GM18909 (cell line): Measurements from ENCODE around the gene ZNF697.
"Not testable (repeated sequence)": the region's sequence is repeated elsewhere in the genome, so short reads cannot be mapped to it uniquely, and the experiment has no call there.

Source experiments
- ATAC-seq: cut with Tn5 transposase; IDR thresholded peaks from one replicate; pipeline ENCODE4 v1.9.1; 2021; ENCODE audit warnings: mild to moderate bottlenecking; ENCODE audit not compliant: unreplicated experiment, poor library complexity

Gene ZNF697

DNA sequence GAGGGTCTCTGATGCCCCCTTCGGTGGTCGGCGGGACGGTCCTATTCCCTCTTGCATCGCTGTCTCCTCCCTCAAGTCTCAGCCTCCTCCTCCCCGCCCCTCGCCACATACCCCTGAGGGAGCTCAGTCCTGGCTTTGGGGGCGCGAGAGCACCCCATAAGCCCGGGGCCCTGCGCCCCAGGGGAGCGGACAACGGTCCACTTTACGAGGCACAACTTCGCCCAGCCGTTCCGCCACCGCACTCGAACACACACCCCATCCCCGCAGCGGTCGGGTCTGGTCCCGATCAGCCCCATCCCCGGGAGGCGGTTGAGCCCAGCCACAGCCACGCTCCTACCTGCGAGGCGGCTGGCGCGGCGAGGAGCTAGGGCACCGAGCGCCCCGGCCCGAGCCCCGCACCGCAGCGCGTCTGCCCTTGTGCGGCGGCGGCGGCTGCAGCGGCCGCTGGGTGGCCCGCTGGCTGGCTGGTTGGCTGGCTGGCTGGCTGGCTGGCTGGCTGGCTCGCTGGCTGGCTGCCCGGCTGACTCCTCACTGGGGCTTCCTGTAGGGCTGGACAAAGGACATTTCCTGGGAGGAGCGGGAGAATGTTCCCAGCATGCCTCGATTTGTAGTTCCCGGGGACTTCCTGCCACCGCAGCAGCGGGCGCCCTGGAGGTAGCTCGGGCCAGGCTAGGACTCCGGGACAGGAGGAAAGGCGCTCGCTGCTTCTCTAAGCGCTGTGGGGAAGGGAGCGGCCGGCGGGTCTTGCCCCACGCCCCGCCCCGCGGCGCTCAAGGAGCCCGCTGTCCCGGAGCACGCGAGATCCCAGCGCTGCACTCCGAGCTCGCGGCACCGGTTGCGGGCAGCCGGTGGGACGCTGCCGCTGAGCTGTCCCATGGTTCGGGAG, at the start of gene ZNF697:
TSS of gene ZNF697 (minus strand) at position 533 of the 886 bp plus-strand sequence. CDS start 22,166 bp downstream, outside the sequence.
- ATAC-seq: peak; percentile 78

DNA sequence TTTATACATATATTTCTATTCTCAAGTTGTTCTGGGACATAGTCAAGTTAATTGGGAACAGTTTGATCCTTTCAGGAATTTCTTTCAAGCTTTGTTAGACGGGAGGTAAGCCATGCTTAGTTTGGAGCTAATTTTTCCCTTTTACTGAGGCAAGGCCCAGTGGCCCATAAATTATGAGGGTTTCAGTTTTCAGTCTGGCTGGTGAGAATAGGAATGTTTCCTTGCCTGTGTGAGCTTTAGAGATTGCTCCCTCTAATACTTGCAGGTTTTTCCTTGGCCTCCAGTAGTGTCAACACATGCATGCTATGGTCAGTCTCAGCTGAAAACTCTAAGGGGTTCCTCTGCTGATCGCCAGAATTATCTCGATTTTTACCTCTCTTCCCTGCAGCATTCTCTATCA, 49.5 kb upstream of the ZNF697 start:
- no peak for ATAC-seq

DNA sequence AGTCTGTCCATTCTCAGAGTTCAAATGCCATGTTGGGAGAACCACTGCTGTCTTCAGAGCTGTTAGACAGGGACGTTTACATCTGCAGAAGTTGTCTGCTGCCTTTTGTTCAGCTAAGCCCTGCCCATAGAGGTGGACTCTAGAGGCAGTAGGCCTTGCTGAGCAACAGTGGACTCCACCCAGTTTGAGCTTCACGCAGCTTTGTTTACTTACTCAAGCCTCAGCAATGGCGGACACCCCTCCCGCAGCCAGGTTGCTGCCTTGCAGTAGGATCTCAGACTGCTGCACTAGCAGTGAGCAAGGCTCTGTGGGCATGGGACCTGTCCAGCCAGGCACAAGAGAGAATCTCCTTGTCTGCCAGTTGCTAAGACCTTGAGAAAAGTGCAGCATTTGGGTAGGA, 48.8 kb upstream of the ZNF697 start:
- ATAC-seq: not testable (repeated sequence)

DNA sequence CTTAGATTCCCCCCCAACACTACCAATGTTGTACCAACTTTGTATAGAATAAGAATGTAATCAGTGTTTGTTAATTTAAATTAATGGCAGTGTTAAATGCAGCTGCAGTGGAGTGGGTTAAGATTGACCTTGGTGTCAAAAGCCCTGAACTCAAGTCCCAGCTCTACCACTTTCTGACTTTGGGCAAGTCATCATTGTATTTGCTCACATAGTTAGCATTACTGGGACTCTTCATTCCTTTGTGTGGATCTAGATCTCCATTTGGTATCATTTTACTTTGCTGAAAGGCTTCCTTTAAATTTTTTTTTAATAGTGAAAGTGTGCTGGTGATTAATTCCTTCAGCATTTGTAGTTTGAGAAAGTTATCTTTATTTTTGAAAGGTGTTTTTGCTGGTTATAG, 41.4 kb upstream of the ZNF697 start:
- no peak for ATAC-seq

DNA sequence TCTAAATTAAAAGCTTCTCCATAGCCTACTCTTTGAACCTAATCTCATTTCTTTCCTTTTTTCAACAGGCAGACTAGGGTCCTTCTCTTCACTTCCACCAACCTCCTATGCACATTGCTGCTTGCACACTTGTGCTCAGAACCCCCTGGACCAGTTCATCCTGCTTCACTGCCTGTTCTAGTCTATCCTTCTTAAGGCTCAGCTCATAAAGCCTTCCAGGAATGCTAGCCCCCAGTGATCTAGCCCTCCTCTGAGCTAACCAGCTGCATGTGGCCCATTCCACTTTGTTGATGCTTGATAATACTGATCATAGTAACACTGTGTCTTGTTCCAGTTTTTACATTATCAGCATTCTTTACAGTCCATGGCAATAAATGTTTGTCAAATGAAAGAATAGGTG, 40.7 kb upstream of the ZNF697 start:
- ATAC-seq: no peak

DNA sequence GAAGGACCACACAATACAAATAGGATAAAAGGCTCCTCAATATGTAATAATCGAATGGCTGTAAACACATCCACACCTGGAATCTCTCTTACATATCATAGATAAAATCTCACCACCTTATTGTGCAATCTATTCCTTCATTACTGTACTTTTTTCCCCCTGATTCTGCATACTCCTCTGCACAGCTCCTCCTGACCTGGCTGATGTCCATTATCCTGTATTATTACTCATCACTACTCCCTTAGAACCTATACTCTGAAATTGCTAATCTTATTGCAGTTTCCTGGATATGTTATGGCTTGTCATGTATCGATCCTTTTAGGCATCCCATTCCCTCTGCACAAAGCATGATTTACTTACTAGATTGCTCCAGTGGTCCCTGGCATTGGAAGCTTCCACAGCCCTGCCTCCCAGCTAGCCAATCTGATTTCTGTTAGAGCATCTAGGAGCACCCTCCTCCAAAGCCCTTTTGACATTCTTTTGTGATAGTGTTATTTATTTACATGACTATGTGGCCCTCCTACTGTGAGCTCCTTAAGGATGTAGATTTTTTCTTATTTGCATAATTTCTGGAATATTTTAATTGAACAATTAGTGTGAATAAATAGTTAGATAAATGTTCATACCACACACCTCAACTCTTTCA, 39.5 kb upstream of the ZNF697 start:
- no peak for ATAC-seq

DNA sequence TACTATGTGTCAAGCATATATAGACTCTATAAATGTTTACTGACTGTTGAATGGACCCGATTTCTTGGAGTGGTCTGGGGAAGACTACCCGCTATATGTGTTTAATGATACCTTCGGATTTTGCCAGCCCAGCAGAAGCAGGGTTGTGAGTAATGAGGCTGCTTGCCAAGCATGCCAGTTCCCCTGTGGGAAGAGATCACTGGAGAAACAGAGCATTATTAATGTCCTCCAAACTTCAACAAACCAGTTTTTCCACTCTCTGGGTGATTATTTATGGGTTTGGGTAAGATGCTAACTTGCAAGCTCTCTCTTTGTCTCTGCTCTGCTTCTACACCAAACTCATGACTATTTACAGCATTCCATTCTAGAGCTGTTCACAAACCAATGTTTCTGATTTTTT, 38.6 kb upstream of the ZNF697 start:
- no peak for ATAC-seq

DNA sequence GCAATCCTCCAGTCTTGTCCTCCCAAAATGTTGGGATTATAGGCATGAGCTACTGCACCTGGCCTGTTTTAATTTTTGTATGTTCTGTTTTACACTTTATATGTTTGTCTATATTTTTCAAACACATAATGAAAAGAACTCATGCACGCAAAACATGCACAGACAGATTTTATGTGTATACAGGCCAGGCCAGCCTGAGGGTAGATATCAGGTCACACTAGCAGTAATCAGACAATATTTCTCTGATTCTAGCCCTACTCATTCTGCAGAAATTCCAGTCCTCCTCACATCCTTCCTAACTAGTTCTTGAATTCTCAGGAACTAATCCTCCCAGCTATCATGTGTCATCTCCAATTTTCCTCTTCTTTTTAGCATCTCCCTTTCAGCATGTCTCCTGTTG, 35.8 kb upstream of the ZNF697 start:
- no peak for ATAC-seq

DNA sequence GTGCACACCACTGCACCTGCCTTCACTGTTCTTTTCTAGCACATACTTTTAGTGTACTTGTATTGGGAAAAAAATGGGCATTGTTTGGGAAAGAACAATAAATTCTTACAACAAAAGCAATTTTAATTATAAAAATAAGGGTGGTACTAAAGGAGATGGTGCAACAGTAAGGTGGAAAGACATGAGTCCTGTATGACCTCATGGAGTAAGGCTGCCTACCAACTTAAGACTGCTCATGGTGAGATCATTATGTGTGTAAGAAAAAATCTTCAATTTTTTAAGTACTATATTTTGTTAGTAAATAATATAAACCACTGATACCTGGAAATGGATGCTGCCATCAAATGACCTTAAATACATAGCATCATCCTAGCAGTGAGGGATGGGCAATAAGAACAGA, 34.1 kb upstream of the ZNF697 start:
- ATAC-seq: no peak

DNA sequence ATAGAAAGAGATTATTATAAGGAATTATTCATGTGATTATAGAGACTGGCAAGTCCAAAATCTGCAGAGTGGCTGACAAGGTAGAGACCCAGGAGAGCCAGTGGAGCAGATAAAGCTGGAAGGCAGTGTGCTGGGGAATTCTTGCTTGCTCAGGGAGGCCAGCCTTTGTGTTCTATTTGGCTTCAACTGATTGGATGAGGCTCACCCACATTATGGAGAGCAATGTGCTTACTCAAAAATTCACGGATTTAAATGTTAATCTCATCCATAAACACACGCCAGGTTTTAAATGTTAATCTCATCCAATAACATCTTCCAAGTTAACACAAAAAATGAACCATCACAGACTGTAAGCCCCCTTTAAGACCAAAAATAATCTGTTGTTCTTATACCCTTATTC, 33.5 kb upstream of the ZNF697 start:
- no peak for ATAC-seq

DNA sequence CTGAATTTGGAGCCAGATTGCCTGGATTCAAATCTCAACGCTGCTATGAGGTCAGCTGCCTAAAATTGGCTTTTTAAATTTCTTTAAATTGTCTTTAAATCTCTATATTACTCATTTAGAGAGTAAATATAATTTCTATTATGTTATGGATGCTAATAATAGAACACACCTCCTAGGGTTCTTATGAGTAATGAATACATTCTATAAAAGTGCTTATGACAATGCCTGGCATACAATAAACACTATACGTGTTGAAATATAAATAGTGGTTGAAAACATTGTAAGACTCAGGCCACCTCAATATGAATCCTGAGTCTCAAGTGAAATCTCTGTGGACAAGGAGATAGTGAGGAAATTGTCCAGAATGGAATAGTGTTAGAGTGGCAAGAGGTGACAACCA, 32.7 kb upstream of the ZNF697 start:
- ATAC-seq: no peak

DNA sequence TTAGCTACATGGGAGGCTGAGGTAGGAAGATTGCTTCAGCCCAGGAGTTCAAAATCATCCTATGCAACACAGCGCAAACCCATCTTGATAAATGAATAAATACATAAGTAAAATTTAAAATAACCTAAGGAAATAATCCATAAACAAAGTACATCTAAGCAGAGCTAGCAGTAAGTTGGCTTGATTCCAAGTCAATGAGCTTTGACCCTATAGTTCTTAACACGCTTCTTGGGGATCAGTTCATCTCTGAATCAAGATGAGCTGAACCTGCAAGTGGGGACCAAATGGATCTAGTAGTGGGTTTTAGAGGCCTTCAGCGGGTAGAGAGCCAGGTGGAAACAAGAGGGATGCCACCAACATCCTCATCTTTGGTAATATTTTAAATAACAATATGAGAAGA, 32.1 kb upstream of the ZNF697 start:
- ATAC-seq: no peak

DNA sequence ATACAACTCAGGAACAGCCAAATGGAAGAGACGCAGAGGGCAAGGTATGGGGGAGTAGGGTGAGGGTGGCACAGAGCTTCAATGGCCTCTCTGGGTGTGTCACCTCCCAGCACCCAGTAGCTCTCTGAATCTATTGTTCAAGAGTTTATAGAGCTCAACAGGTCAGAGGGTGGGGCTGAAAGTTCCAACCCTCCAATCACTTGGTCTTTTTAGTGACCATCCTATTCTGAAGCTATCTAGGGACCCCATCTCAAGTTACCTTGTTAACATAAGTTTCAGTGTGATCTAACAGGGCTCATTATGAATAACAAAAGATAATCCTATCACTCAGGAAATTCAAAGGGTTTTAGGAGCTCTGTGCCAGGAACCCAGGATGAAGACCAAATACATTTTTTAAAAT, 31.2 kb upstream of the ZNF697 start:
- no peak for ATAC-seq

DNA sequence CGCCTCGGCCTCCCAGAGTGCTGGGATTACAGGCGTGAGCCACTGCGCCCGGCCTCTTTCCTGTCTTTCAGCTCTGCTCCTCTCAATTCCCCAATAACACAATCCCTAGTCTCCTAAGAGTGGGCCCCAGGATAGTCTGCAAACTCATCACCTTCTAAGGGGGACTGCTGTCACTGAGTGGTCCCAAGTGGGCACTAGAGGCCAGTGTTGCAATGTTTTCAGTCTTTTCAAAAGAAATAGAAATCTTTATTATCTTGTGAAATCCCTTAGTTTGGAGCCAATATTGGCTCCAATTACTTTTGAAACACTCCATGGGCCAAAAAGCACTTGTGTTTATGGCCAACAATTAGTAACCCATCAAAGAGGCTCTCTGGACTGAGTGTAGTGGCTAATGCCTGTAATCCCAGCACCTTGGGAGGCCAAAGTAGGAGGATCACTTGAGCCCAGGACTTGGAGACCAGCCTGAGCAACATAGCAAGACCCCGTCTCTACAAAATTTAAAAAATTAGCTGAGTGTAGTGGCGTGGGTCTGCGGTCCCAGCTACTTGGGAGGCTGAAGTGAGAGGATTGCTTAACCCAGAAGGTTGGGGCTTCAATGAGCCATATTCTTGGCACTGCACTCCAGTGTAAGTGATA, 28.6 kb upstream of the ZNF697 start:
- no peak for ATAC-seq

DNA sequence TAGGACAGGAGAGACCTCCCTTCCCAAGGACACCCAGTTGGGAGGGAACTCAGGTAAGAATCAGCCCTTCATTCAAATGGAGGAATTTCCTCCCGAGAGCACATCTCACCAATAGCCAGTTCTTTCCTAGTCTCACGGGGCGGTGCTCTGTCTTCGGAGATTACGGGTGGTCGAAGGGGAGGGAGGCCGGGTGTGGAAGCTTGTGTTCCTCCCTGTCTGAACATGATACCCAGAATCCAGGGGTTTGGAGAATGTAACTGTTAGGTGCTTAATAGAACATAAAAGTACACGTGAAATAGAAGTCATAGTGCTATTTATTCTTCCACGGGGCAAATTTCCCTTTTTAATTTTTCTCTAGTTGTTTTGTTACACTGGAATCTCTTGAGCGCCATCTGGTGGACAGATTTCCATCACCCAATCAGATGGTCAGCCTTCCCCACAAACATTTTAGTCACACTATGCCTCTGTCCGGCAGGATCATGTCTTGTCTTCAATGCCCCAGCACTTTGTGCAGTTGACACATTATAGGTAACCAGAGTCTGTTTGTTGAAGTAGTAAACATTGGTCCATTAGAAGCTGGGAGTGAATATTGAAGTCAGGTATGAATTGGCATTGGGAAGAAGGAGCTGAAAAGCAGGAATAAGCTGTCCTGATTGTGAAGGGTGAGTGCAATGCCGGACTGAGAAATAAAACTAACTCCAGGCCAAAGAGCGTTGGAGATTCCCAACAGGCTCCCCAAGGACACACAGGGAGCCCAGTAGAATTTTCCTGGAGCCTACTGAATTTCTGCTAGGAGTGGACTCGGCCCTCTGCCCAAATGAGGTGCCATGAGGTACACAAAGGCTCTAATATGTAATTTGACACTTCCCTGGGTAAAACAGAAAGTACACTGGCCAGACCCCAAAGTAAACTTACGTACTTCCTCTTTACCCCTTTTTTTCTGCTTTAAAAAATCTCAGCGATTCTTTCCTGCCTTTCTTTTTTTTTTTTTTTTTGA, 27.6 kb upstream of the ZNF697 start:
- peak; percentile 72 for ATAC-seq

DNA sequence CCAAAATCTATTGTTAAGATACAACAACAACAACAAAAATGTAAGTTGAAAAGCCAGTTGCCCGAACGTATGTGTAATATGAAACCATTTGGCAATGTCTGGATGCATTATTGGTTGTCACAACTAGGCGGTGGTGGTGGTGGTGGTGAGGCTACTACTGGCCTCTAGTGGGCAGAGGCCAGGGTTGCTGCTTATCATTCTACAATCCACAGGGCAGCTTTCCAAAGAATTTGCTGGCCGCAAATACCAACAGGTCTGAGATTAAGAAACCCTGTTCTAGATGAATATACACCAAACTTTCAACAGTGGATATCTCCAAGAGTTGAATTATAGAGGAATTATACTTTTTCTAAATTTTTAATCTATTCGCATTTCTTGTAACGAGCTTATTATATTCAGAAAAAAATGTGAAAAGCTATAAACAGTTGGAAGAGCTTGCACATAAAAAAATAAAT, 26.8 kb upstream of the ZNF697 start:
- no peak for ATAC-seq

DNA sequence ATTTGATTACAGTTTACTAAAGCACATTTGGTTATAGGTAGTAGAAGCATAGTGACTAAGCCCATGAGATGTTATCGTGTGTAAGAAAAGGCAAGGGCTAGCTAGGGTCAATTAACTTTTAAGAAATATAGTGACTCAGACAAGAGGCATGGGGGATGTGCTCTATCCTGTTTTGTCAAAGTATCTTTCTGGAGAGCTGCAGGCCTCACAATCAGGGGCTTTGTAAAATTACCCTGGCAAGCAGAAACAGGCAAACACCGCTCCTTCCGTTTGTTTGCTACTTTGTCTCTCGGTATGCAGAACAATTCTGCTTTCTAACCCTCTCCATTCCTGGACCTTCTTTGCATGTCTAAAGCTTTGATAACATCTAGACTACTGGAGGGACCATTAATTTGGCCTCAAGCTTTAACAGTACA, 26.1 kb upstream of the ZNF697 start:
- ATAC-seq: no peak

DNA sequence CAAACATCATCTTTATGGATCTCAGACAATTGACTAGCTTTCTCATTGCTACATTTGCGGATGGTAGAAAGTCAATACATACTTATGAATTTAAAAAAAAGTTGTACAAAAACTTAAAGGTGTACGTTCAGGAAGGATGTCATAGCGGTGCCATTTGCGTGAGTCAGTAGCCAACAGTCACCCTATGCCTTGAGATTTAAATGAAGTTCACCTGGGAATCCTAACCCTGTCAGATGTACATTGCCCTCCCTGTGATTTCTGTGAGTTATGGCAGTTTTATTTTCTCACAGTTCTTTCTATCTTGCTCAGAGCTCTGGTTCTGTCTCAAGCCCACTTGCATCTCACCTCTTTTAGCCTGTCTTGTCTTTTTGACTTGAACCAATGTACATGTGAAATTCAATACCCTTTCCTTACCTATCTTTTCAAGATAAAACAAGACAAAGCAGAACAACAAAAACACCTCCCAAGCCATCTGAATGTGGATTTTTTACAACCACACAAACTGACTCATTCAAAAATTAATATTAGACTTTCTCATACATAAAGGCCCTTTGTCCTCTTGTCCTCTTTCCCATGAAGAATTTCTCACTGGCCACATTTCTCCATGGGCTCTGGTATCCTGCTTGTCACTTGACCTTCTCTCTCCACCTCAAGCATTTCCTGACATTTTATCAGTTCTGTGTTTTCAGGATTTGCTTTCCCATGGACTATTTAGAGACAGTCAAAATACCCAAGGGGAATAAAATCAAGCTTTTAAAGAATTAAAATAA, 25.3 kb upstream of the ZNF697 start:
- no peak for ATAC-seq

DNA sequence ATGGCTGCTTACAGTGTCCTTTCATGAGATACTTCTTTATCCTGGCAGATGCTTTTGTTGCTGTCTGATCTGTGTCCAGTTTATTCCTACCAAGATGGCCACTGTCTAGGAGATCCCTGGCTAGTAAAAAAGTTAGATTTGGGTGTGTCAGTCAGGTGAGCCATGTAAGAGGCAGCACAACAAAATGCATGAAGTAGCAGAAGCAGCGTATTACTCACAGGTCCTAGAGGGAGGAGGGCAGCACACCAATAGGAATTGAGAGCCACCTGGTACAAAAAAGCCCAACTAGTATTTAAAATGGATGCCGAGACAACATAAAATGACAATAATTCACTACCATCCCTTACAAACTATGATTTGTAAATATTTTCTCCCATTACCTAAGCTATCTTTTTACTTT, 22.8 kb upstream of the ZNF697 start:
- ATAC-seq: no peak
